Skeletal muscle tissue (tissue), 4 donors: ENCODE results near the gene TUBGCP2. TPM values are rescaled to one million over a fixed set of nuclear protein-coding genes. Genes with fewer than 3 reads are reported as not detected.
A peak's percentile ranks its signal among the peaks of the same experiment; 100 is the strongest.

ENCODE experiments used
- H3K27ac ChIP-seq: one replicate; pipeline ENCODE4 v1.7.0; 2013; ENCODE audit warnings: mild to moderate bottlenecking, low read depth, low read length, inconsistent platforms
- H3K27me3 ChIP-seq, 3 donors: one replicate each; pipeline ENCODE4 v1.7.0; 2013; ENCODE audit warnings: low read length in 3 of 3; ENCODE audit not compliant: control insufficient read depth in 3 of 3, insufficient read depth in 3 of 3
- H3K36me3 ChIP-seq, 3 donors: one replicate each; pipeline ENCODE4 v1.7.0; 2013; ENCODE audit warnings: low read length in 3 of 3; ENCODE audit not compliant: control insufficient read depth in 3 of 3, insufficient read depth in 3 of 3
- H3K4me1 ChIP-seq, 3 donors: one replicate each; pipeline ENCODE4 v1.7.0; 2013; ENCODE audit warnings: low read length in 3 of 3, mild to moderate bottlenecking in 3 of 3; ENCODE audit not compliant: control insufficient read depth in 3 of 3, insufficient read depth in 3 of 3
- H3K4me3 ChIP-seq, 3 donors: one replicate each; pipeline ENCODE4 v1.7.0; 2013; ENCODE audit warnings: low read length in 3 of 3
- H3K9ac ChIP-seq, 3 donors: one replicate each; pipeline ENCODE4 v1.7.0; 2013; ENCODE audit warnings: low read length in 3 of 3, mild to moderate bottlenecking in 3 of 3, moderate library complexity in 2 of 3, low read depth in 1 of 3
- H3K9me3 ChIP-seq, 3 donors: one replicate each; pipeline ENCODE4 v1.7.0; 2013; ENCODE audit warnings: low read length in 3 of 3; ENCODE audit not compliant: control insufficient read depth in 3 of 3
- total RNA-seq: library from RNA; depleted of rRNA; stranded (reverse); fragments of >200 nt; gene quantifications from one replicate; pipeline ENCODE4 v1.2.3, GENCODE V29; 2014
- donor health status: Osteomylitis.

The TUBGCP2 gene
- total RNA-seq, 1 donor from 2014 or later: 39.7 TPM

GRCh38 chr10:133307776-133308420 is 774 bp downstream of the TUBGCP2 start:
- no peaks in the 10 kb centered on the region for H3K27me3 ChIP-seq

GRCh38 chr10:133306941-133307379 is 1.7 kb downstream of the TUBGCP2 start:
- no peaks in the 10 kb centered on the region for H3K27me3 ChIP-seq
- peaks cover 20 to 38% (median 26%) of the 10 kb centered on the region in 3 donors for H3K4me1 ChIP-seq
- H3K9me3 ChIP-seq: no peaks in the 10 kb centered on the region
- peak overlapping the region in 1 of 3 donors; percentile 94 for H3K9ac ChIP-seq
- peak overlapping the region in 2 of 3 donors; percentile 91 to 92 for H3K4me3 ChIP-seq
- peaks cover 26 to 27% (median 26%) of the 10 kb centered on the region in 3 donors for H3K36me3 ChIP-seq
- H3K27ac ChIP-seq: peak overlapping the region; percentile 12

More at GRCh38 chr10:133307776-133308420, 774 bp downstream of the TUBGCP2 start:
- Histone ChIP-seq H3K36me3 (peaks cover 22 to 29% (median 27%) of the 10 kb centered on the region in 3 donors), H3K27ac (peak overlapping the region; percentile 93), H3K9me3 (no peaks in the 10 kb centered on the region), H3K4me3 (peak overlapping the region; percentile 91 to 93 (median 92)), H3K4me1 (peaks cover 20 to 38% (median 26%) of the 10 kb centered on the region in 3 donors), H3K9ac (peak overlapping the region; percentile 92 to 94 (median 92))

- peak overlapping the region; percentile 62 for H3K27ac ChIP-seq
- H3K4me1 ChIP-seq: peaks cover 20 to 38% (median 26%) of the 10 kb centered on the region in 3 donors
- peak overlapping the region in 1 of 3 donors; percentile 3 for H3K4me3 ChIP-seq
These were observed 2.6 kb downstream of the TUBGCP2 start for GRCh38 chr10:133306097-133306476.

GRCh38 chr10:133303206-133303605 is 5.5 kb downstream of the TUBGCP2 start:
- no peak overlapping the region for H3K9ac ChIP-seq
- H3K4me1 ChIP-seq: peaks cover 17 to 28% (median 21%) of the 10 kb centered on the region in 3 donors
- no peak overlapping the region for H3K27ac ChIP-seq
- H3K9me3 ChIP-seq: no peaks in the 10 kb centered on the region
- H3K36me3 ChIP-seq: peaks cover 37 to 43% (median 39%) of the 10 kb centered on the region in 3 donors
- no peak overlapping the region for H3K4me3 ChIP-seq
- no peaks in the 10 kb centered on the region for H3K27me3 ChIP-seq

More at GRCh38 chr10:133306097-133306476, 2.6 kb downstream of the TUBGCP2 start:
- no peaks in the 10 kb centered on the region for H3K27me3 ChIP-seq
- H3K36me3 ChIP-seq: peaks cover 24 to 25% (median 24%) of the 10 kb centered on the region in 3 donors
- H3K9me3 ChIP-seq: no peaks in the 10 kb centered on the region
- H3K9ac ChIP-seq: peak overlapping the region in 1 of 3 donors; percentile 43

GRCh38 chr10:133302230-133302629 is 6.4 kb downstream of the TUBGCP2 start:
- peaks cover 47 to 53% (median 48%) of the 10 kb centered on the region in 3 donors for H3K36me3 ChIP-seq
- H3K9ac ChIP-seq: no peak overlapping the region
- no peaks in the 10 kb centered on the region for H3K27me3 ChIP-seq
- peaks cover 9 to 19% (median 13%) of the 10 kb centered on the region in 3 donors for H3K4me1 ChIP-seq
- H3K27ac ChIP-seq: no peak overlapping the region
- no peaks in the 10 kb centered on the region for H3K9me3 ChIP-seq
- no peak overlapping the region for H3K4me3 ChIP-seq

- Histone ChIP-seq H3K9ac (no peak overlapping the region), H3K27ac (no peak overlapping the region), H3K9me3 (no peaks in the 10 kb centered on the region), H3K4me3 (no peak overlapping the region), H3K27me3 (no peaks in the 10 kb centered on the region), H3K4me1 (peaks cover 0 to 4% (median 0%) of the 10 kb centered on the region in 3 donors), H3K36me3 (peaks cover 61 to 73% (median 65%) of the 10 kb centered on the region in 3 donors)
These were observed 8.9 kb downstream of the TUBGCP2 start for GRCh38 chr10:133299738-133300137.

- no peaks in the 10 kb centered on the region for H3K9me3 ChIP-seq
- H3K4me3 ChIP-seq: no peak overlapping the region
- H3K4me1 ChIP-seq: peaks cover 0 to 4% (median 0%) of the 10 kb centered on the region in 3 donors
- H3K27me3 ChIP-seq: no peaks in the 10 kb centered on the region
- H3K36me3 ChIP-seq: peaks cover 65 to 77% (median 70%) of the 10 kb centered on the region in 3 donors
- no peak overlapping the region for H3K9ac ChIP-seq
- no peak overlapping the region for H3K27ac ChIP-seq
These were observed 9.4 kb downstream of the TUBGCP2 start for GRCh38 chr10:133299224-133299623.

GRCh38 chr10:133298466-133298865 is 10.2 kb downstream of the TUBGCP2 start:
- Histone ChIP-seq H3K9me3 (no peaks in the 10 kb centered on the region), H3K9ac (no peak overlapping the region), H3K27me3 (no peaks in the 10 kb centered on the region), H3K4me1 (no peaks in the 10 kb centered on the region), H3K4me3 (no peak overlapping the region), H3K36me3 (peaks cover 71 to 81% (median 77%) of the 10 kb centered on the region in 3 donors), H3K27ac (no peak overlapping the region)

- no peak overlapping the region for H3K9ac ChIP-seq
- no peak overlapping the region for H3K27ac ChIP-seq
- no peaks in the 10 kb centered on the region for H3K4me1 ChIP-seq
- no peaks in the 10 kb centered on the region for H3K9me3 ChIP-seq
- no peak overlapping the region for H3K4me3 ChIP-seq
- H3K36me3 ChIP-seq: peaks cover 75 to 88% (median 84%) of the 10 kb centered on the region in 3 donors
- no peaks in the 10 kb centered on the region for H3K27me3 ChIP-seq
These were observed 11.2 kb downstream of the TUBGCP2 start for GRCh38 chr10:133297504-133297903.
